Gastroesophageal sphincter (tissue), 3 donors: ENCODE data around the gene LRRTM4.

ENCODE experiments used
- POLR2A ChIP-seq, 2 donors: fragments of 450-650 bp; IDR thresholded peaks; one replicate each; pipeline ENCODE4 v1.6.1; 2017; ENCODE audit warnings: antibody characterized with exemption in 2 of 2, mild to moderate bottlenecking in 2 of 2, moderate library complexity in 1 of 2
- POLR2AphosphoS5 ChIP-seq: sonication (generic); formaldehyde crosslinking; IDR thresholded peaks from one replicate; pipeline ENCODE4 v1.6.1; 2017; ENCODE audit warnings: antibody characterized with exemption
- TF ChIP-seq, protein P1 (sequence below), 4 experiments: fragments of 200-600 bp in 2 of 4; fragments of 450-650 bp in 2 of 4; sonication (generic) in 1 of 4; IDR thresholded peaks; one replicate each; pipeline ENCODE4 v1.5.1; 2017 to 2019; ENCODE audit warnings: antibody characterized with exemption in 4 of 4, mild to moderate bottlenecking in 2 of 4, moderate library complexity in 2 of 4

DNA sequence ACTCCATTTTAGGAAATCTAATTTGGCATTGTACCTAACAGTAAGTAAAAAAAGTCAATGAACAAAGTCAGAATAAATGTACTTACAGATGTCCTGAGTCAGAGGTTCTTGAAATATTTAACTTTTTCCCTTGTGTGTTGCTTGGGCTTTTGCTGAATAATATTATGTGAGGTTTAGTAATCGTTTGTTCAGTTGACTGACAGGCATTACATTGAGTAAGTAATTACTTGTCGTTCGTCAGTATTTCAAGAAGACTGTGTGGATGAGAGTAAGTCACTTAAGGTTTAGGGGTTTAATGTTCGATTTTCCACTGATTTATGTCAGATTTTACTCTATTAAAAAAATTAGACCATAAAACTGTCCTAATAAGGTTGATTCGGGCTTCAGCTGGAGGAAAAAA, 342.9 kb downstream of the LRRTM4 start:
- TF ChIP-seq POLR2AphosphoS5 (no peak), POLR2A (IDR thresholded peaks at IDR 0.05) (no peak)
- TF ChIP-seq, protein P1, sequence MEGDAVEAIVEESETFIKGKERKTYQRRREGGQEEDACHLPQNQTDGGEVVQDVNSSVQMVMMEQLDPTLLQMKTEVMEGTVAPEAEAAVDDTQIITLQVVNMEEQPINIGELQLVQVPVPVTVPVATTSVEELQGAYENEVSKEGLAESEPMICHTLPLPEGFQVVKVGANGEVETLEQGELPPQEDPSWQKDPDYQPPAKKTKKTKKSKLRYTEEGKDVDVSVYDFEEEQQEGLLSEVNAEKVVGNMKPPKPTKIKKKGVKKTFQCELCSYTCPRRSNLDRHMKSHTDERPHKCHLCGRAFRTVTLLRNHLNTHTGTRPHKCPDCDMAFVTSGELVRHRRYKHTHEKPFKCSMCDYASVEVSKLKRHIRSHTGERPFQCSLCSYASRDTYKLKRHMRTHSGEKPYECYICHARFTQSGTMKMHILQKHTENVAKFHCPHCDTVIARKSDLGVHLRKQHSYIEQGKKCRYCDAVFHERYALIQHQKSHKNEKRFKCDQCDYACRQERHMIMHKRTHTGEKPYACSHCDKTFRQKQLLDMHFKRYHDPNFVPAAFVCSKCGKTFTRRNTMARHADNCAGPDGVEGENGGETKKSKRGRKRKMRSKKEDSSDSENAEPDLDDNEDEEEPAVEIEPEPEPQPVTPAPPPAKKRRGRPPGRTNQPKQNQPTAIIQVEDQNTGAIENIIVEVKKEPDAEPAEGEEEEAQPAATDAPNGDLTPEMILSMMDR (IDR thresholded peaks at IDR 0.05) = no peak
